Chondrocyte (in vitro differentiated cells): ENCODE results near the gene UMAD1. TPM values are rescaled to one million over a fixed set of nuclear protein-coding genes. Genes with fewer than 3 reads are reported as not detected.

Source experiments
- DNase-seq: peaks from one replicate; pipeline ENCODE4 v3.0.0; 2021; ENCODE audit warnings: mixed read lengths, low spot score
- H3K27ac Mint-ChIP-seq: one replicate; pipeline ENCODE4 v1.8.0; 2021; ENCODE audit warnings: mild to moderate bottlenecking, moderate library complexity, mixed read lengths; ENCODE audit not compliant: unreplicated experiment
- H3K27me3 Mint-ChIP-seq: 2 replicates; pipeline ENCODE4 v1.8.0; 2021; ENCODE audit warnings: low read depth, mixed read lengths
- H3K36me3 Mint-ChIP-seq: 2 replicates; pipeline ENCODE4 v1.8.0; 2021; ENCODE audit warnings: low read depth, mixed read lengths
- H3K4me1 Mint-ChIP-seq: 2 replicates; pipeline ENCODE4 v1.8.0; 2021; ENCODE audit warnings: low read depth, mild to moderate bottlenecking, mixed read lengths
- H3K4me3 Mint-ChIP-seq: one replicate; pipeline ENCODE4 v1.8.0; 2021; ENCODE audit warnings: mild to moderate bottlenecking, moderate library complexity, mixed read lengths; ENCODE audit not compliant: unreplicated experiment
- H3K9me3 Mint-ChIP-seq: 2 replicates; pipeline ENCODE4 v1.8.0; 2021; ENCODE audit warnings: low read depth, mixed read lengths
- CTCF ChIP-seq: fragments of 200-600 bp; sonication (generic); IDR thresholded peaks from 2 replicates; pipeline ENCODE4 v1.5.0; 2021; ENCODE audit warnings: antibody characterized with exemption, mild to moderate bottlenecking, moderate library complexity
- total RNA-seq: library from RNA; stranded (reverse); gene quantifications from 3 replicates; pipeline ENCODE4 v1.2.1, GENCODE V29; 2021

Gene UMAD1
- total RNA-seq, 1 donor from 2014 or later: 5.5 TPM

GRCh38 chr7:7793921-7794320 is 153.4 kb downstream of the UMAD1 start:
- H3K4me1 Mint-ChIP-seq: peaks cover 16% of the 10 kb centered on the region
- H3K36me3 Mint-ChIP-seq: peaks cover 4% of the 10 kb centered on the region
- no peak for DNase-seq
- H3K27ac Mint-ChIP-seq: no peak overlapping the region
- TF ChIP-seq CTCF: no peak
- no peak overlapping the region for H3K4me3 Mint-ChIP-seq
- no peaks in the 10 kb centered on the region for H3K9me3 Mint-ChIP-seq
- no peaks in the 10 kb centered on the region for H3K27me3 Mint-ChIP-seq

GRCh38 chr7:7795203-7795602 is 154.7 kb downstream of the UMAD1 start:
- Mint-ChIP-seq H3K4me3 (no peak overlapping the region), H3K27me3 (no peaks in the 10 kb centered on the region), H3K27ac (no peak overlapping the region), H3K9me3 (no peaks in the 10 kb centered on the region), H3K36me3 (peaks cover 4% of the 10 kb centered on the region), H3K4me1 (peaks cover 10% of the 10 kb centered on the region)
- DNase-seq: no peak
- no peak for TF ChIP-seq CTCF

DNA sequence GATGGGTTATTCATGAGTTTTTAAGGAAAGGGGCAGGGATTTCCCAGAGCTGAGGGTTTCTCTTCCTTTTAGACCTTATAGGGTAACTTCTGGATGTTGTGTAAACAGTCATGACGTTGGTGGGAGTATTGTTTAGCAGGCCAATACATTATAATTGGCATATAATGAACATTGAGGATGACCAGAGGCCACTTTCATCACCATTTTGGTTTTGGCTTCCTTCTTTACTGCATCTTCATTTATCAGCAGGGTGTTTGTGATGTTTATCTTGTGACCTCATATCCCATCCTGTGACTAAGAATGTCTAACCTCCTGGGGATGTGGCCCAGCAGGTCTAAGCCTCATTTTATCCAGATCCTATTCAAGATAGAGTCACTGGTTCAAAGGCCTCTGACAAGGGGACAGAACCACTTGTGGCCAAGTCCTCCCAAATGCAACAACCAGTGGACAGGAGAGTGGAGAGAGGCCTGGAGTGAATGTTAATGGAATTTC is 155.1 kb downstream of the UMAD1 start:
- H3K9me3 Mint-ChIP-seq: no peaks in the 10 kb centered on the region
- no peak for TF ChIP-seq CTCF
- H3K36me3 Mint-ChIP-seq: peaks cover 4% of the 10 kb centered on the region
- H3K4me3 Mint-ChIP-seq: no peak overlapping the region
- H3K27ac Mint-ChIP-seq: no peak overlapping the region
- H3K4me1 Mint-ChIP-seq: peaks cover 9% of the 10 kb centered on the region
- DNase-seq: no peak
- no peaks in the 10 kb centered on the region for H3K27me3 Mint-ChIP-seq

GRCh38 chr7:7798510-7798909 is 158.0 kb downstream of the UMAD1 start:
- Mint-ChIP-seq H3K36me3 (peaks cover 4% of the 10 kb centered on the region), H3K4me1 (peaks cover 5% of the 10 kb centered on the region), H3K9me3 (no peaks in the 10 kb centered on the region), H3K4me3 (no peak overlapping the region), H3K27ac (no peak overlapping the region), H3K27me3 (no peaks in the 10 kb centered on the region)
- no peak for DNase-seq
- TF ChIP-seq CTCF: no peak

DNA sequence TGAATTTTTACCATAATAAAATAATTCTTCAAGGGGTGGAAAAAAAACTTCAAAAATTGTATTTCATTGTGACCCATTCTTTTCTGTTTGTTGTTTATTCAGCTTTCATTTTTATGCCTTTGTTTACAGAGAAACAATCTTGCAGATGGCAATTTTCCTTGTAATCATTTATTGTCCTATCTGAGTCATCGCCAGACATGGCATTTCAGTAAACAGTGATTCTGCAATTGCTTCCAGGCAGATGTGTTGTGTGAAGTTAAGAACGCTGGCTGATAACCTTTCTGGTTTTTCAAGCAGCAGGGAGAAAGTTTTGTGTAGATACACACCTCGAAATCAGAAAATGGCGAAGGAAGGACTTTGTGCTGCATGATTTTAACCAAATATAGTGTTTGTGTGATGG is 158.6 kb downstream of the UMAD1 start:
- no peak for TF ChIP-seq CTCF
- H3K27me3 Mint-ChIP-seq: no peaks in the 10 kb centered on the region
- no peaks in the 10 kb centered on the region for H3K9me3 Mint-ChIP-seq
- no peak overlapping the region for H3K4me3 Mint-ChIP-seq
- H3K36me3 Mint-ChIP-seq: peaks cover 4% of the 10 kb centered on the region
- H3K4me1 Mint-ChIP-seq: peaks cover 5% of the 10 kb centered on the region
- no peak overlapping the region for H3K27ac Mint-ChIP-seq
- no peak for DNase-seq
